Endothelial cell of umbilical vein (primary cell): Measurements from ENCODE around the gene HDAC4. TPM values are rescaled to one million over a fixed set of nuclear protein-coding genes. Genes with fewer than 3 reads are reported as not detected.

Source experiments
- BruUV-seq: library from RNA; stranded (reverse); fragments of 400-500 nt; replicated peaks from 2 replicates; lab custom pipeline; 2021; lab: Mats Ljungman, UMichigan
- CTCF ChIA-PET: fragments of 300-600, 350-600 bp; sonication (Branson Sonifier 250); formaldehyde crosslinking; loops from one replicate; lab custom pipeline; 2021; ENCODE audit warnings: antibody characterized with exemption, inconsistent platforms; lab: Charles Lee
- POLR2A ChIA-PET: fragments of 300-600, 350-600 bp; sonication (Branson Sonifier 250); formaldehyde crosslinking; loops from one replicate; lab custom pipeline; 2021; ENCODE audit warnings: antibody characterized with exemption, inconsistent platforms; lab: Charles Lee
- DNase-seq: peaks from one replicate; pipeline ENCODE4 v3.0.0-alpha.2; 2011; ENCODE audit warnings: low read depth, low spot score
- FAIRE-seq: peaks from 2 replicates; lab custom pipeline; 2011; peaks lifted over from hg19 to GRCh38; lab: Jason Lieb, UNC
- H2AFZ ChIP-seq: 2 replicates; pipeline ENCODE4 v1.6.0; 2012; ENCODE audit warnings: low read depth, low read length, control low read depth, inconsistent platforms
- H3K27ac ChIP-seq: 2 replicates; pipeline ENCODE4 v1.5.1; 2011; ENCODE audit warnings: low read depth, mild to moderate bottlenecking, control low read depth, low read length, moderate library complexity; ENCODE audit not compliant: insufficient read depth
- H3K27me3 ChIP-seq, 2 experiments: 2 replicates each; pipeline versions ENCODE4 v1.6.0 to v1.6.1; 2011; ENCODE audit warnings: low read length in 2 of 2, mixed read lengths in 1 of 2; ENCODE audit not compliant: control insufficient read depth in 2 of 2, insufficient read depth in 2 of 2
- H3K36me3 ChIP-seq, 2 experiments: 2 replicates in 1 of 2; 3 replicates in 1 of 2; pipeline ENCODE4 v1.5.1; 2011; ENCODE audit warnings: low read length in 2 of 2, mild to moderate bottlenecking in 1 of 2, moderate library complexity in 1 of 2; ENCODE audit not compliant: control insufficient read depth in 2 of 2, insufficient read depth in 2 of 2; ENCODE audit errors: extremely low read depth in 1 of 2
- H3K4me1 ChIP-seq: 3 replicates; pipeline ENCODE4 v1.5.1; 2011; ENCODE audit warnings: mild to moderate bottlenecking, low read length; ENCODE audit not compliant: control insufficient read depth, insufficient read depth; ENCODE audit errors: extremely low read depth
- H3K4me2 ChIP-seq: 2 replicates; pipeline ENCODE4 v1.6.1; 2011; ENCODE audit warnings: low read length, control low read depth, mixed read lengths; ENCODE audit not compliant: insufficient read depth
- H3K4me3 ChIP-seq, 3 experiments: fragments of 200-600 bp in 1 of 3; sonication (generic), shearing (Covaris generic) in 1 of 3; replicated peaks in 1 of 3; 2 replicates each; pipeline ENCODE4 v1.5.1; 2011 to 2016; ENCODE audit warnings: control low read depth in 3 of 3, low read length in 3 of 3, mild to moderate bottlenecking in 2 of 3, inconsistent platforms in 1 of 3, low read depth in 1 of 3, moderate library complexity in 1 of 3; ENCODE audit not compliant: insufficient read depth in 1 of 3
- H3K79me2 ChIP-seq: 2 replicates; pipeline ENCODE4 v1.6.0; 2012; ENCODE audit warnings: low read length, inconsistent platforms; ENCODE audit not compliant: control insufficient read depth, insufficient read depth
- H3K9ac ChIP-seq: replicated peaks from 2 replicates; pipeline ENCODE3; 2011; ENCODE audit warnings: low read length, control low read depth; ENCODE audit not compliant: insufficient read depth; ENCODE audit errors: extremely low read depth
- H3K9me1 ChIP-seq: replicated peaks from 3 replicates; pipeline ENCODE4 v1.6.0; 2011; ENCODE audit warnings: mild to moderate bottlenecking, low read length; ENCODE audit not compliant: control insufficient read depth, insufficient read depth; ENCODE audit errors: extremely low read depth
- H3K9me3 ChIP-seq: replicated peaks from 2 replicates; pipeline ENCODE4 v1.5.1; 2012; ENCODE audit warnings: low read length, inconsistent platforms; ENCODE audit not compliant: control insufficient read depth, insufficient read depth
- H4K20me1 ChIP-seq: replicated peaks from 2 replicates; pipeline ENCODE3; 2011; ENCODE audit warnings: mild to moderate bottlenecking, low read length; ENCODE audit not compliant: control insufficient read depth, insufficient read depth; ENCODE audit errors: extremely low read depth
- EZH2 ChIP-seq: IDR thresholded peaks from 2 replicates; pipeline ENCODE4 v1.6.1; 2012; ENCODE audit warnings: borderline replicate concordance, low read depth, mild to moderate bottlenecking, moderate library complexity, low read length, inconsistent platforms; ENCODE audit not compliant: severe bottlenecking
- FOS ChIP-seq: IDR thresholded peaks from 2 replicates; pipeline ENCODE4 v1.6.1; 2011; ENCODE audit warnings: mild to moderate bottlenecking, low read length, moderate library complexity, borderline replicate concordance; ENCODE audit not compliant: insufficient read depth
- GATA2 ChIP-seq: IDR thresholded peaks from 2 replicates; pipeline ENCODE4 v1.7.0; 2011; ENCODE audit warnings: low read depth, mild to moderate bottlenecking, moderate library complexity, mixed read lengths, low read length; ENCODE audit not compliant: insufficient read length, insufficient read depth
- JUN ChIP-seq: IDR thresholded peaks from 2 replicates; pipeline ENCODE4 v1.6.1; 2011; ENCODE audit warnings: borderline replicate concordance, low read depth; ENCODE audit not compliant: insufficient read length, insufficient read depth
- MYC ChIP-seq: IDR thresholded peaks from one replicate; pipeline ENCODE4 v1.6.1; 2011; ENCODE audit warnings: mild to moderate bottlenecking, low read depth, low read length
- POLR2A ChIP-seq: IDR thresholded peaks from 2 replicates; pipeline ENCODE4 v1.6.1; 2012; ENCODE audit warnings: low read depth, mild to moderate bottlenecking, control low read depth, low read length
- POLR2AphosphoS5 ChIP-seq: IDR thresholded peaks from 2 replicates; pipeline ENCODE4 v1.6.1; 2012; ENCODE audit warnings: low read depth, mild to moderate bottlenecking, control low read depth, low read length, moderate library complexity; ENCODE audit not compliant: insufficient read depth
- dilution Hi-C: fragments of 300-500 bp; cut with MboI; formaldehyde crosslinking; loops from one replicate; pipeline ENCODE4 v1.15.0; 2019; ENCODE audit warnings: low sequenced_read_pairs; ENCODE audit not compliant: extremely low pct_ligation_motif_present
- intact Hi-C: fragments of 100-400 bp; cut with micrococcal nuclease; formaldehyde crosslinking; loops from one replicate; pipeline ENCODE4 v1.10.0; 2022
- polyA plus RNA-seq, 4 experiments: library from polyadenylated mRNA; depleted of rRNA in 3 of 4; stranded (reverse) in 3 of 4; unstranded in 1 of 4; fragments of >200 nt; gene quantifications; 2 replicates each; pipeline versions ENCODE4 v1.2.1 to v1.2.3, GENCODE V29; 2011 to 2012; ENCODE audit warnings: missing spikeins in 1 of 4
- total RNA-seq: library from RNA; stranded (reverse); gene quantifications from 2 replicates; pipeline ENCODE4 v1.2.3, GENCODE V29; 2021
- TF ChIP-seq, protein P1 (sequence below), 2 donors: IDR thresholded peaks; 1 replicate in 1 of 2; 2 replicates in 1 of 2; pipeline ENCODE4 v1.5.1; 2011; ENCODE audit warnings: low read length in 2 of 2, mild to moderate bottlenecking in 2 of 2, moderate library complexity in 2 of 2, control low read depth in 1 of 2, inconsistent platforms in 1 of 2, low read depth in 1 of 2; ENCODE audit not compliant: insufficient read depth in 1 of 2; ENCODE audit errors: extremely low read depth in 1 of 2
- TF ChIP-seq, protein P2 (sequence below): IDR thresholded peaks from 2 replicates; pipeline ENCODE4 v1.6.1; 2011; ENCODE audit not compliant: insufficient read depth, insufficient read length

The HDAC4 gene
- total and polyA plus RNA-seq, 2 donors (not counting 3 experiments of a cell fraction or from before 2014, with no cell fraction given): 13.4 to 33.0 TPM

DNA sequence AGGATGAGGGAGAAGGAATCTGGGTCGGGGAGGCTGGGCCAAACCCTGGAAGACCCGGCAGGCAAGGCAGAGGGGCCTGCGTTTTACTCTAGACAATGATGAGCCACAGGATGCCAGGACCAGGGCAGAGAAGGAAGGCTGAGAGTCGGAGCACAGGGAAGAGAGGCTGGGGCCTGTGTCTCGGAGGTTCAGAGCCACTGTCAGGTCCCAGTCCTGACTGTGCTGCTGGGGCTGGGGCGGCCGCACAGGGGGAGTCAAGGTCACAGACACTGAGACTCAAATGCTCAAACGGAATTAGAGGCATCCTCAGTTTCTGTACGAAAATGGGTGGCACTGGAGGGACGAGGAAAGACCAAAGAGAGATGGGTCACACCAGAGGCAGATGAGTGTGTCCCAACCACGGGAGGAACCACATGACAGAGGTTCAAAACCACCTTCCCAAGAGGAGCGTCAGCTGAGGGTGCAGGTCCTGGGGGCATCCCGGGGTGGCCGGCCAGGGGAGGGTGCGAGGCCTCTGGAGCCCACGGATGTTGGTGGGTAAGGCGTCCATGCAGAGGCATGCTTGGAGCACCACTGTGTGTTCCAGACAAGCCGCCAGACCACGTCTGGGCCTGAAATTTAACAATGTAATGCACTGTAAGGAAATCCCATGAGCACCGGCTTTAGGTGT, 14.7 kb downstream of the HDAC4 start:
- H2AFZ ChIP-seq: no peak overlapping the region
- peaks cover 7% of the 10 kb centered on the region for H3K4me1 ChIP-seq
- no peak overlapping the region for H3K4me2 ChIP-seq
- no peaks in the 10 kb centered on the region for H3K9me1 ChIP-seq
- H3K27ac ChIP-seq: no peak overlapping the region
- no TSS peak for BruUV-seq
- H3K36me3 ChIP-seq: peaks cover 0 to 2% of the 10 kb centered on the region in 2 experiments
- H3K27me3 ChIP-seq: no peaks in the 10 kb centered on the region
- ChIA-PET POLR2A (no interaction called here), CTCF (no interaction called here)
- H4K20me1 ChIP-seq: no peaks in the 10 kb centered on the region
- no peaks in the 10 kb centered on the region for H3K9me3 ChIP-seq
- no peak for DNase-seq
- no peak for TF ChIP-seq GATA2
- TF ChIP-seq FOS: no peak
- no peak for TF ChIP-seq EZH2
- TF ChIP-seq MYC: no peak
- no peak for TF ChIP-seq POLR2A
- TF ChIP-seq, protein P1, sequence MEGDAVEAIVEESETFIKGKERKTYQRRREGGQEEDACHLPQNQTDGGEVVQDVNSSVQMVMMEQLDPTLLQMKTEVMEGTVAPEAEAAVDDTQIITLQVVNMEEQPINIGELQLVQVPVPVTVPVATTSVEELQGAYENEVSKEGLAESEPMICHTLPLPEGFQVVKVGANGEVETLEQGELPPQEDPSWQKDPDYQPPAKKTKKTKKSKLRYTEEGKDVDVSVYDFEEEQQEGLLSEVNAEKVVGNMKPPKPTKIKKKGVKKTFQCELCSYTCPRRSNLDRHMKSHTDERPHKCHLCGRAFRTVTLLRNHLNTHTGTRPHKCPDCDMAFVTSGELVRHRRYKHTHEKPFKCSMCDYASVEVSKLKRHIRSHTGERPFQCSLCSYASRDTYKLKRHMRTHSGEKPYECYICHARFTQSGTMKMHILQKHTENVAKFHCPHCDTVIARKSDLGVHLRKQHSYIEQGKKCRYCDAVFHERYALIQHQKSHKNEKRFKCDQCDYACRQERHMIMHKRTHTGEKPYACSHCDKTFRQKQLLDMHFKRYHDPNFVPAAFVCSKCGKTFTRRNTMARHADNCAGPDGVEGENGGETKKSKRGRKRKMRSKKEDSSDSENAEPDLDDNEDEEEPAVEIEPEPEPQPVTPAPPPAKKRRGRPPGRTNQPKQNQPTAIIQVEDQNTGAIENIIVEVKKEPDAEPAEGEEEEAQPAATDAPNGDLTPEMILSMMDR (IDR thresholded peaks at IDR 0.05; ENCODE audit: extremely low read depth in 1 of 2, insufficient read depth in 1 of 2, low read depth in 1 of 2, low read length in 2 of 2): no peak
- no peak for TF ChIP-seq JUN
- TF ChIP-seq, protein P2, sequence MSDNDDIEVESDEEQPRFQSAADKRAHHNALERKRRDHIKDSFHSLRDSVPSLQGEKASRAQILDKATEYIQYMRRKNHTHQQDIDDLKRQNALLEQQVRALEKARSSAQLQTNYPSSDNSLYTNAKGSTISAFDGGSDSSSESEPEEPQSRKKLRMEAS: no peak
- no peak for TF ChIP-seq POLR2AphosphoS5
- H3K4me3 ChIP-seq: no peak overlapping the region
- no peak for FAIRE-seq
- H3K9ac ChIP-seq: no peak overlapping the region
- no peaks in the 10 kb centered on the region for H3K79me2 ChIP-seq
- dilution Hi-C loops: no loop called here
- intact Hi-C loops: no loop called here
